Spinal cord (tissue), 10 donors: ENCODE measurements around the gene KIF18B. TPM values are rescaled to one million over a fixed set of nuclear protein-coding genes. Genes with fewer than 3 reads are reported as not detected.

ENCODE experiments used
- DNase-seq, 6 donors: peaks; one replicate each; pipeline versions ENCODE4 v3.0.0 to v3.0.0-alpha.2; 2013 to 2015; ENCODE audit warnings: low spot score in 6 of 6, low read depth in 4 of 6
- H3K27ac ChIP-seq: one replicate; pipeline ENCODE4 v1.5.1; 2013; ENCODE audit warnings: low read depth, low read length, control low read depth
- H3K27me3 ChIP-seq: one replicate; pipeline ENCODE4 v1.6.1; 2013; ENCODE audit warnings: low read length; ENCODE audit not compliant: control insufficient read depth, insufficient read depth
- H3K36me3 ChIP-seq: one replicate; pipeline ENCODE4 v1.6.1; 2013; ENCODE audit warnings: low read length; ENCODE audit not compliant: control insufficient read depth, insufficient read depth
- H3K4me1 ChIP-seq: one replicate; pipeline ENCODE4 v1.6.1; 2013; ENCODE audit warnings: low read length; ENCODE audit not compliant: control insufficient read depth, insufficient read depth
- H3K4me3 ChIP-seq: one replicate; pipeline ENCODE4 v1.5.1; 2013; ENCODE audit warnings: low read depth, low read length, control low read depth
- H3K9me3 ChIP-seq: one replicate; pipeline ENCODE4 v1.6.1; 2013; ENCODE audit warnings: low read length; ENCODE audit not compliant: control insufficient read depth, insufficient read depth
- WGBS: methylation state at CpG from one replicate; pipeline ENCODE4 v1.1.5; 2013; ENCODE audit warnings: missing lambda C conversion rate; ENCODE audit not compliant: insufficient coverage; 5-methylcytosine and 5-hydroxymethylcytosine counted together
- polyA plus RNA-seq, 2 donors: library from polyadenylated mRNA; unstranded; fragments of 120-200 nt; gene quantifications; one replicate each; pipeline ENCODE4 v1.2.1, GENCODE V29; 2013; ENCODE audit not compliant: insufficient read length in 2 of 2
- small RNA-seq: library from RNA; depleted of rRNA; stranded (forward); fragments of <200 nt; gene quantifications from one replicate; pipeline ENCODE3, GENCODE V24; 2014; ENCODE audit warnings: low replicate concordance
- total RNA-seq, 2 donors: library from RNA; depleted of rRNA in 1 of 2; stranded (reverse); fragments of 120-200 nt in 1 of 2; fragments of >200 nt in 1 of 2; gene quantifications; one replicate each; pipeline versions ENCODE4 v1.2.3 to v1.2.4, GENCODE V29; 2013 to 2014
- donor health status: healthy.

KIF18B gene
- total and polyA plus RNA-seq, 4 donors, result 1.6 to 11.7 (median 4.5) TPM

GRCh38 chr17:44884941-44885340 is 62.6 kb downstream of the KIF18B start:
- Histone ChIP-seq H3K4me3 (no peak overlapping the region), H3K27ac (no peak overlapping the region), H3K27me3 (no peaks in the 10 kb centered on the region), H3K4me1 (no peaks in the 10 kb centered on the region), H3K36me3 (peaks cover 54% of the 10 kb centered on the region), H3K9me3 (no peaks in the 10 kb centered on the region)
- DNase-seq, result no peak
- 100% methylated on average over 1 of the region's 2 CpGs for WGBS

DNA sequence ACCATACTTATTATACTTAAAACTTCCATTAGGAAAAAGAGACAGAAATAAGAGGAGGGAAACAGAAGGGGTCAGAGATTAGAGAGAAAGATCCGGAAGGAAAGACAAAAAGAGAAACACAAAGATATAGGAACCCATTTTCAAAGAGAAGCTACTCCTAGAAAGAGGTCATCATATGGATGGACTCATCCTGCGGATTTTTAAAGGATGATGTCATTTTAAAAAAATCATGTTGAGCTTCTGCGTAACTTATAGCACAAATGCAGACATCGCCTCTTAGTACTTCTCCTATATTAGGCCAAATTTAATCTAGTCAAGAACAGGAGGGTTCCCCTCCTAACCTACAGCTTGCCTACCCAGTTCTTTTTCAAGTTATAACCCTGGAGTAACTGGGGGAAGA is 66.4 kb downstream of the KIF18B start:
- no CpG with 5 or more reads among the region's 4 CpGs for WGBS
- Histone ChIP-seq H3K4me1 (no peaks in the 10 kb centered on the region), H3K4me3 (no peak overlapping the region), H3K36me3 (peaks cover 70% of the 10 kb centered on the region), H3K27me3 (no peaks in the 10 kb centered on the region), H3K9me3 (no peaks in the 10 kb centered on the region), H3K27ac (no peak overlapping the region)
- DNase-seq, result no peak

DNA sequence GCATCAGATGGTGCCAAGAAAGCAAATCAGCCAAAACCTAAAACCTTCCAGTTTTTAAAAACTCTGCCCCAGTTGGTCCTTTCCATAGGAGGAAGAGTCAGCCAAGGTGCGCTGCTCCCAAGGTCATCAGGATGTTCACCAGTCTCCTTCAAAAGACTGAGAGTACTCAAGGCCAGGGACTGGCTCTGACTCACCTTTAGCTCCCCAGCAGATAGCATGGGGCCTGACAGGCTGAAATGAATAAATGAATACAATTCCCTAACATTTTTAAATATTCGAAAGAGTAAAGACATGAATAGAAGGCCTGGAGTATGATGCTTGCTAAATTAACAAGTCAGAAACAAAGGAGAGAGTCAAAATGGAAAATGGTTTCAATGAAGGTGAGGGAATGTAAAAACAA is 67.5 kb downstream of the KIF18B start:
- DNase-seq, result no peak
- no peak overlapping the region for H3K4me3 ChIP-seq
- no peaks in the 10 kb centered on the region for H3K9me3 ChIP-seq
- H3K36me3 ChIP-seq, result peaks cover 70% of the 10 kb centered on the region
- no peaks in the 10 kb centered on the region for H3K4me1 ChIP-seq
- H3K27ac ChIP-seq, result no peak overlapping the region
- no peaks in the 10 kb centered on the region for H3K27me3 ChIP-seq
- WGBS, result 100% methylated on average over 1 of the region's 2 CpGs

DNA sequence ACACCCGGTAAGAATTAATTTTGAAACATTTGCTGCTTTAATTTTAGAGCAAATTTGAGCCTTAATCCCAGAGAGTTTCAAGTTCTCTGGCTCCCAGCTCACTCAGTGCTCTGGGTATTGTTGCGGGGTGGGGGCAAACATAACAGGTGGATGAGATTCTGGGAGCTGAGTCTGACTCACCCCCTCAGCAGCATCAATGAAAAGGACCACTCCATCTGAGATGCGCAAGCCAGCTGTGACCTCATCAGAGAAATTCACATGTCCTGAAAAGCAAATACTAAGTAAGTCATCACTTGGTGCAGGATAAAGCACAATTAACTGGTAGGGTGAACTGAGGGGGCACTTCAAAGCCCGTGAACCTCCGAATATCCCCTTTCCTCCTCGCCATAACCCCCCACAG is 68.2 kb downstream of the KIF18B start:
- Histone ChIP-seq H3K4me3 (no peak overlapping the region), H3K27ac (no peak overlapping the region), H3K36me3 (peaks cover 64% of the 10 kb centered on the region), H3K9me3 (no peaks in the 10 kb centered on the region), H3K4me1 (no peaks in the 10 kb centered on the region), H3K27me3 (no peaks in the 10 kb centered on the region)
- 95% methylated on average over 3 of the region's 6 CpGs for WGBS
- no peak for DNase-seq

DNA sequence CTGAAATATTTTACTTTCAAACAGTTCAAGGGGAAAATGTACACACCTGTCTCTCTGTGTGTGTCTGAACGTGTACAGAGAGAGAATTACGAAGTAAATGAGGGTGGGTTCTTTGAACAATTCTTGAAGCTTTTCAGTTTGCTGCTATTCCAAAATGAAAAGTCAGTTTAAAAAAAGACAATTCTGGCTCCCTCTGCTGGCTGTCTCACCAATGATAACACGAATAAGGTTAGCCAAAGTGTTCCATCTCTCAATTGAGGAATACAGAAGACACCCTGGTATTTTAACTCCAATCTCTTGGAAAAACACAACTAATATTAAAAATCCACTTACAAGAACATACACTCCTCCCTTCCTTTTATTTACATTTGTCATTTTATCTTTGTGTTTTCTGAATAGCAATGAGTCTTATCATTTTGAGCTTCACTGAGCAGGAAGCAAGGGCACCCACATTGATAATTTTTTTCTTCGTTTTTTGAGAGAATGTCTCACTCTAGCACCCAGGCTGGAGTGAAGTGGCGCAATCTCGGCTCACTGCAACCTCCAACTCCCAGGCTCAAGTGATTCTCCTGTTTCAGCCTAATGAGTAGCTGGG is 68.8 kb downstream of the KIF18B start:
- Histone ChIP-seq H3K4me1 (no peaks in the 10 kb centered on the region), H3K36me3 (peaks cover 63% of the 10 kb centered on the region), H3K27me3 (no peaks in the 10 kb centered on the region), H3K4me3 (no peak overlapping the region), H3K9me3 (no peaks in the 10 kb centered on the region), H3K27ac (no peak overlapping the region)
- peak in 4 of 6 donors; percentile 30 to 87 (median 64) for DNase-seq
- WGBS, result 33% methylated on average over 3 of the region's 6 CpGs

DNA sequence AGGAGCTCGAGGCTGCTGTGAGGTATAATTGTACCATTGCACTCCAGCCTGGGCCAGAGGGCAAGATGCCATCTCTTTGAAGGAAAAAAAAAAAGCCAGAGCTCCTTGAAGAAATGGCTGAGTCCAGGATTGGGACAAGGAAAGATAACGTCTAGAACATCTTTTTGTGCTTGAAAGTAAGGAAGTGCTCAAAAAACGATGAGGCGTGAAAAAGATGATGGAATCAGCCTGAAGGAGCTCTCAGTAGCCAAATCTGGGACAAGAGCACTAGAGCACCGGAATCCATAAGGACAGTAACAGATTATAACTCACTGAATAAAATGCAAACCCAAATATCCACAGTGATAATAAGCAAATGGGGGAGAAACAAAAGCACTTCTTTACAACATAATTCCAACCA is 70.5 kb downstream of the KIF18B start:
- Histone ChIP-seq H3K36me3 (peaks cover 67% of the 10 kb centered on the region), H3K4me3 (no peak overlapping the region), H3K9me3 (no peaks in the 10 kb centered on the region), H3K4me1 (no peaks in the 10 kb centered on the region), H3K27ac (no peak overlapping the region), H3K27me3 (no peaks in the 10 kb centered on the region)
- DNase-seq, result no peak
- WGBS, result 92% methylated on average over 4 of the region's 5 CpGs

DNA sequence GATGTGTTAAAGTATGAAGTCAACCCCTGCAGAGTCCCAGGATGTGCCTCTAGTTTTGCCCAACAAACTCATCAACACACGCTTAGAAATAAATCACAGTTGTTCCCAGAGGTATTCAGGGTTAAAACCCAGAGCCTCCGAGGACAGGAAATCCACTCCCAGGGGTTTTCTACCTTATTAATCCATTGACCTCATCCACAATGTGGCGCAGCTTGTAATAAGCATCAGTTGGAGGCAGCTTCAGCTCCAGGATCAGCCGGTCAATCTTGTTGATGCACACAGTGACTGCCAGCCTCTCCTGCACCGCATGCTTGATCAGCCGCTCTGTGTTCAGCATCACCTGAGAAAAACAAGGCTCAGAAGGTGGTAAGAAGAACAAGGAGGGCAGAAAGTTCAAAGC is 71.8 kb downstream of the KIF18B start:
- Histone ChIP-seq H3K4me3 (no peak overlapping the region), H3K27ac (no peak overlapping the region), H3K36me3 (peaks cover 74% of the 10 kb centered on the region), H3K9me3 (no peaks in the 10 kb centered on the region), H3K27me3 (no peaks in the 10 kb centered on the region), H3K4me1 (no peaks in the 10 kb centered on the region)
- DNase-seq, result no peak
- WGBS, result 98% methylated on average over 4 of the region's 6 CpGs

Small RNA genes within 50 kb of the gene (small RNA-seq; reads per million reads assigned to genes)
- gene AC015936.2 (not detected), gene CCDC103 (not detected), gene MIR6783 (not detected), gene RN7SL405P (not detected)

Other genes with a start within 250 kb of the KIF18B start
- 1 to 10 TPM; 5.4 to 9.4 TPM for gene DBF4B, start 239.1 kb downstream of the KIF18B start, total RNA-seq
- 10 to 100 TPM; 15.5 to 25.6 TPM for gene DBF4B, start 239.1 kb downstream of the KIF18B start, polyA plus RNA-seq
- 10 to 100 TPM in 1 of 2 donors, 1 to 10 TPM in 1; 9.1 to 16.3 TPM for gene ADAM11, start 188.8 kb downstream of the KIF18B start, total RNA-seq
- 10 to 100 TPM; 20.8 to 26.7 TPM for gene ADAM11, start 188.8 kb downstream of the KIF18B start, polyA plus RNA-seq
- 10 to 100 TPM; 17.9 to 24.3 TPM for gene GJC1, start 117.5 kb downstream of the KIF18B start, total RNA-seq
- gene GJC1, start 117.5 kb downstream of the KIF18B start, polyA plus RNA-seq, result 10 to 100 TPM; 19.2 to 20.7 TPM
- gene HIGD1B, start 99.9 kb downstream of the KIF18B start, total RNA-seq, result 10 to 100 TPM in 1 of 2 donors, 1 to 10 TPM in 1; 5.4 to 18.5 TPM
- 10 to 100 TPM in 1 of 2 donors, 1 to 10 TPM in 1; 9.4 to 11.4 TPM for gene HIGD1B, start 99.9 kb downstream of the KIF18B start, polyA plus RNA-seq
- 10 to 100 TPM; 68.0 to 69.4 TPM for gene EFTUD2, start 48.3 kb downstream of the KIF18B start, total RNA-seq
- gene EFTUD2, start 48.3 kb downstream of the KIF18B start, polyA plus RNA-seq, result 10 to 100 TPM; 79.2 to 85.0 TPM
- gene GFAP, start 32.3 kb downstream of the KIF18B start, total RNA-seq, result 1,000 to 10,000 TPM; 2,660 to 3,271 TPM
- 1,000 to 10,000 TPM; 2,649 to 3,418 TPM for gene GFAP, start 32.3 kb downstream of the KIF18B start, polyA plus RNA-seq
- 10 to 100 TPM in 1 of 2 donors, 1 to 10 TPM in 1; 6.7 to 20.4 TPM for gene C1QL1, start 20.5 kb upstream of the KIF18B start, total RNA-seq
- 10 to 100 TPM; 79.5 to 81.8 TPM for gene C1QL1, start 20.5 kb upstream of the KIF18B start, polyA plus RNA-seq
- gene DCAKD, start 103.9 kb upstream of the KIF18B start, total RNA-seq, result 10 to 100 TPM; 34.6 to 59.3 TPM
- 10 to 100 TPM; 59.2 to 79.1 TPM for gene DCAKD, start 103.9 kb upstream of the KIF18B start, polyA plus RNA-seq
- gene NMT1, start 113.5 kb upstream of the KIF18B start, total RNA-seq, result 10 to 100 TPM; 51.6 to 77.9 TPM
- gene NMT1, start 113.5 kb upstream of the KIF18B start, polyA plus RNA-seq, result 10 to 100 TPM; 55.5 to 65.4 TPM
- 10 to 100 TPM; 20.1 to 50.1 TPM for gene PLCD3, start 184.7 kb upstream of the KIF18B start, total RNA-seq
- gene PLCD3, start 184.7 kb upstream of the KIF18B start, polyA plus RNA-seq, result 100 to 1,000 TPM; 115 TPM
- gene ACBD4, start 187.9 kb upstream of the KIF18B start, total RNA-seq, result 10 to 100 TPM in 1 of 2 donors, 1 to 10 TPM in 1; 3.2 to 10.4 TPM
- gene ACBD4, start 187.9 kb upstream of the KIF18B start, polyA plus RNA-seq, result 10 to 100 TPM; 11.7 to 14.2 TPM
- 10 to 100 TPM; 16.1 to 16.7 TPM for gene HEXIM1, start 200.7 kb upstream of the KIF18B start, total RNA-seq
- gene HEXIM1, start 200.7 kb upstream of the KIF18B start, polyA plus RNA-seq, result 10 to 100 TPM; 25.6 to 28.0 TPM
- 10 to 100 TPM in 1 of 2 donors, 1 to 10 TPM in 1; 5.2 to 11.1 TPM for gene HEXIM2, start 214.1 kb upstream of the KIF18B start, total RNA-seq
- gene HEXIM2, start 214.1 kb upstream of the KIF18B start, polyA plus RNA-seq, result 10 to 100 TPM; 17.2 to 17.6 TPM